Measurements from ENCODE around the gene DYNC2LI1.

DYNC2LI1 gene

GRCh38 chr2:43764086-43764705, 9.6 kb upstream of the DYNC2LI1 start:
- no peak for DNase-seq

GRCh38 chr2:43766006-43766405, 7.8 kb upstream of the DYNC2LI1 start:
- DNase-seq = no peak

GRCh38 chr2:43774617-43775016, 778 bp downstream of the DYNC2LI1 start:
- no peak for DNase-seq

- no peak for DNase-seq
Measured at GRCh38 chr2:43776324-43776723, 2.5 kb downstream of the DYNC2LI1 start.

- peak in 1 of 2 experiments; percentile 48 for DNase-seq
Measured at GRCh38 chr2:43777306-43777926, 3.6 kb downstream of the DYNC2LI1 start.

DNA sequence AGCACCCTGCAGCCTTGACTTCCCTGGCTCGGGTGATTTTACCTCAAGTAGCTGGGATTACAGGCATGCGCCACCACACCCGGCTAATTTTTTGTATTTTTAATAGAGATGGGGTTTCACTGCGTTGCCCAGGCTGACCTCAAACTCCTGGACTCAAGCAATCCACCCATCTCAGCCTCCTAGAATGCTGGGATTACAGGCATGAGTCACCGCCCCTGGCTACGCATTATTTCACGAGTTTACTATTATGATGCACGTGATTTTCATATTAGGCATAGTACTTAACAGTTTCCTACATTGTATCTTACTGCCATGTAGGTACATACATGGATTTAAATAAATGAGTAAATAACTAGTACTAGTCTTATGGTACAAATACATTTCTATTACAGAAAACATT, 4.4 kb downstream of the DYNC2LI1 start:
- DNase-seq = no peak

GRCh38 chr2:43787895-43788294, 14.1 kb downstream of the DYNC2LI1 start:
- DNase-seq = no peak

GRCh38 chr2:43788646-43789045, 14.8 kb downstream of the DYNC2LI1 start:
- no peak for DNase-seq

- no peak for DNase-seq
Measured at GRCh38 chr2:43790147-43790546, 16.3 kb downstream of the DYNC2LI1 start.

- no peak for DNase-seq
Measured at GRCh38 chr2:43791035-43791765, 17.4 kb downstream of the DYNC2LI1 start.

DNA sequence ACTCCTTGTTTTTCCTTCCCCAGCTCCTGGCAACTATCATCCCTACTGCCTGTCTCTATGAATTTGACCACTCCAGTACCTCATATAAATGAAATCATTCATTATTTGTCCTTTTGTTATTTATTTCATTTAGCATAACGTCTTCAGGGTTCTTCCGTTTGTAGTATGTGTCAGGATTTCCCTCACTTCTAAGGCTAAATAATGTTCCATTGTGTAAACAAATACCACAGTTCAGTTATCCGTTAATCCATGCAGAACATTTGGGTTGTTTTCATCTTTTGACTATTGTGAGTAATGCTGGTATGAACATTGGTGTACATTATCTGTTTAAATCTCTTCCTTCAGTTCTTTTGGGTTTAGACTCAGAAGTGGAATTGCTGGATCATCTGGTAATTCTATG, 18.8 kb downstream of the DYNC2LI1 start:
- DNase-seq = no peak

- no peak for DNase-seq
Measured at GRCh38 chr2:43794956-43795355, 21.1 kb downstream of the DYNC2LI1 start.

- no peak for DNase-seq
Measured at GRCh38 chr2:43796206-43796605, 22.4 kb downstream of the DYNC2LI1 start.

DNA sequence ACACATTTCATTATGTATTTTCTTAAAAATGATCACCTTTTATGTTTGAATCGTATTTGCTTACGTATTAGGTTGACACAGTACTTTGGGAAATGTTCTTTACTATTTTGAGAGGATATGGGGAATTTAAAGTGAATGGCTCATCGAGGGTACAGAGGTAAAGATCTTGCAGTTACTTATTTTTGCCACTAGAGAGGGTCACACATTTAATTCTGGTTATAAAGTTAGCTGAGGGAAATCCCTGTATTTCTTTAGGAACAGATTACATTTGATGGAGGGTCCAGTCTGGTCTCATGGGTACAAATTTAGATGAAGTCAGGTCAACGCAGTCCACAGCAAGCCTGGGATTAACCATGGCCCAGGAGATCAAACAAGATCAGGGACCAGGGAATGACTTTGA, 24.5 kb downstream of the DYNC2LI1 start:
- no peak for DNase-seq

DNA sequence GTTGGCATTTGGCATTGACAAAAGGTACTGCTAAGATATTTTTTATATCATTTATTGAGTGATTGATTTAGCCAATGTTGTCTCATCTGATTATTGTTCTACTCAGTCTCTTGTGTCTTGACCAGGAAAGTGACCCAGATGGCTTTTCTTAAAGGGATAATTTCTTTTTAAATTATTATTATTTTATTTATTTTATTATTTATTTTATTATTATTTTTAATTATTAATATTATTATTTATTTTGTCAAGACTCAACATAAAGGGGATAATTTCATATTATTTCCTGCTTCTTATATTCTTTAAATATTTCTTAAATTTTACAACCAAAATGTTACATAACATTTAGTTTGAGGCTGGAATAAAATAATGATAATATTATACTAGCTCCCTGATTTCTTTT, 27.1 kb downstream of the DYNC2LI1 start:
- DNase-seq = no peak

GRCh38 chr2:43802135-43802534, 28.3 kb downstream of the DYNC2LI1 start:
- no peak for DNase-seq

- no peak for DNase-seq
Measured at GRCh38 chr2:43803113-43803512, 29.3 kb downstream of the DYNC2LI1 start.

- DNase-seq = no peak
Measured at GRCh38 chr2:43806719-43807031, 32.8 kb downstream of the DYNC2LI1 start.

DNA sequence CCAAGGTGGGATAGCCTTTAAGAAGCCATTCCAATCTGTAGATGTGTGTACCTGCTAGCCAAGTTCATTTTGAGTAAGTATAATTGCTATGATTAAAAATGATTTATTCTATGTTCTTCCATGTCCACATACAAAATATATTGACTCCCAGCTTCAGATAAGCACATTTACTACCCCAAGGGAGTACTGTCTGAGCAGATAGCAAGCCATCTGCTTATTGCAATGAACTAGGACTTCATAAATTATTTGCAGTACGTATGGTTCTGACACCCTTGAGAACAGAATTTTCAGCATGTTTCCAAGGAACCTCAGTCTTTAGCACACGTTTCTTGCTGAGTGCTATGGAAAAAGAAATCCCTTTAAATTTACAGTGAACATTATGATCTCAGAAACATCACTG, 36.6 kb downstream of the DYNC2LI1 start:
- no peak for DNase-seq

DNA sequence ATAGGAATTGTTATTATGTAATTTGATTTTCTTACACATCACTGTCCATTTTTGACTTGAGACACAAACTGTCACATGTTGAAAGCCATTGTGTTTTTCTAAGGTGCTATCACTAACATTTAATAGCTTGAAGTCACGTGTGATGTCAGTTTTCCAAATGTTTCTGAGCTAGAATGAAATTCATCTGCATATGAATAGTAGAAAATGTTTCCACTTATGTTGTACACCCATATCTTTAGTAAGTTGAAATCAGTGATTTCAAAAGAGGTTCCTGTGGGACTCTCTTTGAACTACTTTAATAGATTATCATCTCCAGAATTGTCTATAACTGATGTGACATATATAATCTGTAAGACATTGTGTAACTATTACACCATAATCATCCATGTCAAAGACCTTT, 37.0 kb downstream of the DYNC2LI1 start:
- DNase-seq = no peak

DNA sequence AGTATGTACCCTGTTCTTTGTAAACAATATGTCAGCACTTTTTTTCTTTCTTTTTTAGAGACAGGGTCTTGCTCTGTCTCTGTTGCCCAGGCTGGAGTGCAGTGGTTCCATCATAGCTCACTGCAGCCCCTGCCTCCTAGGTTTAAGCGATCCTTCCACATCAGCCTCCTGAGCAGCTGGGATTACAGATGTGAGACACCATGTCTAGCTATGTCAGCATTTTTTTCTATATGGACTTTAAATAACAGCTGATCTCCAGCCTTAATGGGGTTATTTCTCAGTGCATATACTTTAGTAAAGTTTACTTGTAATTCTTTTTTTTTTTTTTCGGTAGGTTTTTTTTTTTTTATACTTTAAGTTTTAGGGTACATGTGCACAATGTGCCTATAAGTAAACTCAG, 38.2 kb downstream of the DYNC2LI1 start:
- no peak for DNase-seq

- DNase-seq = no peak
Measured at GRCh38 chr2:43812947-43813346, 39.1 kb downstream of the DYNC2LI1 start.

DNA sequence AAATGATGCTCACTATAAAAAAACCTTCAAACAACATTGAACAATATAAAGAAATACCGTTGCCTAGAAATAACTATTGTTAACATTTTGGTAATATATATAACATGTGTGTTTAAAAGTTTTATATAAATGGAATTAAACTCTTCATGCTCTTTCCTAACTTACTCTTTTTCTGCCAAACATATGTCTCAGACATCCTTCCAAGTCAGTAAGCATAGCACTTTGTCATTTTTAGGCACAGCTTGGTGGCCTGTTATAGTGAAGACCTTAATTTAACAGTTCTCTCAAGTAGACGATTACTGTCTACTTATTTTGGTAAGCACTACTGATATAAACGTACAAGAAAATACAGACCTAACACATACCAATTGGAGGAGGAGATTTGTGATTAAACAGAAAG, 40.9 kb downstream of the DYNC2LI1 start:
- DNase-seq = no peak

- DNase-seq = peak; percentile 11 to 20
Measured at GRCh38 chr2:43818761-43819160, 44.9 kb downstream of the DYNC2LI1 start.

Data from activated CD4-positive, alpha-beta T cell treated with anti-CD3 and anti-CD28 coated beads, Interleukin-2, amount 50 U/mL, for 48 hours (primary cell).